ENCODE results near the gene FRS2.

The FRS2 gene

DNA sequence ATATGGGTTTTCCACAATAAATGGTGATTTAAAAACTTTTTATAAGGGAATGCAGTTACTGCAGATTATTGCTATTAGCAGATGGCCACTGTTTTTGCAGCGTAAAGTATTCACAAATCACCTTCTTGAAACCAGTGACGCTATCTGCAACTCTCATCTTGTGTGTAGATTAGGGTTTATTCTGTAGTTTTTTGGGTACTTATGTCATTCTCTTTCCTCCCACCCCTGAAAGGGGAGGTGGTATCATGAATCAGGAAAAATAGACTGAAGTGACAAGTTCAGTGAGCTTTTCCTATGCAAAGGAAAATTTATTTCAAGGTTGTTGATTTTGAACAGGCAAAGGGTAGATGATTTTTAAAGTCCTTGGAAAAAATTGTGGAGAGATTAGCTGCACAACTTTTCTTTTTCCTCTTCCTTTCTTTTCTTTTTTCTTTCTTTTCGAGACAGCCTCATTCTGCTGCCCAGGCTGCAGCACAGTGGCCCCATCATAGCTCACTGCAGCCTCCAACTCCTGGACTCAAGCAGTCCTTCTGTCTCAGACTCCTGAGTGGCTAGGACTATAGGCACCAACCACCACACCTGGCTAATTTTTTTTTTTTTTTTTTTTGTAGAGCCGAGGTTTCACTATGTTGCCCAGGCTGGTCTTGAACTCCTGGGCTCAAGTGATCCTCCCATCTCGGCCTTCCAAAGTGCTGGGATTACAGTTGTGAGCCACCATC lies 1.6 kb downstream of the FRS2 start:
- TF ChIP-seq, protein P1, sequence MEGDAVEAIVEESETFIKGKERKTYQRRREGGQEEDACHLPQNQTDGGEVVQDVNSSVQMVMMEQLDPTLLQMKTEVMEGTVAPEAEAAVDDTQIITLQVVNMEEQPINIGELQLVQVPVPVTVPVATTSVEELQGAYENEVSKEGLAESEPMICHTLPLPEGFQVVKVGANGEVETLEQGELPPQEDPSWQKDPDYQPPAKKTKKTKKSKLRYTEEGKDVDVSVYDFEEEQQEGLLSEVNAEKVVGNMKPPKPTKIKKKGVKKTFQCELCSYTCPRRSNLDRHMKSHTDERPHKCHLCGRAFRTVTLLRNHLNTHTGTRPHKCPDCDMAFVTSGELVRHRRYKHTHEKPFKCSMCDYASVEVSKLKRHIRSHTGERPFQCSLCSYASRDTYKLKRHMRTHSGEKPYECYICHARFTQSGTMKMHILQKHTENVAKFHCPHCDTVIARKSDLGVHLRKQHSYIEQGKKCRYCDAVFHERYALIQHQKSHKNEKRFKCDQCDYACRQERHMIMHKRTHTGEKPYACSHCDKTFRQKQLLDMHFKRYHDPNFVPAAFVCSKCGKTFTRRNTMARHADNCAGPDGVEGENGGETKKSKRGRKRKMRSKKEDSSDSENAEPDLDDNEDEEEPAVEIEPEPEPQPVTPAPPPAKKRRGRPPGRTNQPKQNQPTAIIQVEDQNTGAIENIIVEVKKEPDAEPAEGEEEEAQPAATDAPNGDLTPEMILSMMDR (IDR thresholded peaks at IDR 0.05; ENCODE audit: insufficient read depth, low read depth, low read length, missing control alignments), result no peak
- H3K4me3 ChIP-seq (ENCODE audit: low read length), result peak overlapping the region; percentile 91
- no peak for DNase-seq (ENCODE audit: low read depth)

DNA sequence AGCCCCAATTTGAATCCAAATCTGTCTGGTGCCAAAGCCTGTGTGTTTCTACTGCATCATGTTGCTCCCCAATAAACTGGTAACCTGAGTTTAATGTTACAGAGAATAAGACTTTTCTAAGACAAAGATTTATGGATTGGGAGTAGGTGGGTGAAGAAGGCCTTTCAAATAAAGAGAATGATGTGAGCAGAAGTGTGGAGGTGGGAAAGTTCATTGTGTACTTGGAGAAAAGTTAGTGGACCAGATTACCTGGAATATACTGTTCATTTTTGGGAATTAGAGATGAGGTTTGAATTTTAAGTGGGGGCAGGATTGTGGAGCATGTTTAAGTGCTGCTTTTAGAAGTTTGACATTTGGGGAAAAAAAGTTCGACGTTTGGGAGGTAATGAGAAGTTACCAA lies 3.1 kb downstream of the FRS2 start:
- no peak for DNase-seq (ENCODE audit: low read depth)
- no peak overlapping the region for H3K4me3 ChIP-seq (ENCODE audit: low read length)
- TF ChIP-seq, protein P1 (IDR thresholded peaks at IDR 0.05; ENCODE audit: insufficient read depth, low read depth, low read length, missing control alignments), result no peak

DNA sequence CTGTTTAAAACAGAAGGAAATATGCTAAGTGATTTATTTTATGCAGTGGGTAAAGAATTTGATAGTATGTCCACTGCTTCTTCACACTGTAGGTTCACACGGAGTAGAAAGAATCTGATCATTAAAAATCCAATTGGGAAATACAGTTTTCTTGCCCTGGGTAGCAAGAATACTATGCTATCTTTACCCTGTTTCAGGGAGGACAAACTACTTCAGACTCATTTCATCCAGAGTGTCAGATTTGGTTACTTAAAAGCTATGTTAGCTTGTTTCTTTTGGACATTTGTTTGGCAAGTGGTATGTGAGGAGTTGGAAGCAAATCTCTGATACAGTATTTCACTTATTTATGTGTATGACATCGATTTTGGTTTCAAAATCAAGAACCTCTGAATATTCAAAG lies 4.3 kb downstream of the FRS2 start:
- no peak overlapping the region for H3K4me3 ChIP-seq (ENCODE audit: low read length)
- no peak for DNase-seq (ENCODE audit: low read depth)
- TF ChIP-seq, protein P1 (IDR thresholded peaks at IDR 0.05; ENCODE audit: insufficient read depth, low read depth, low read length, missing control alignments), result no peak

DNA sequence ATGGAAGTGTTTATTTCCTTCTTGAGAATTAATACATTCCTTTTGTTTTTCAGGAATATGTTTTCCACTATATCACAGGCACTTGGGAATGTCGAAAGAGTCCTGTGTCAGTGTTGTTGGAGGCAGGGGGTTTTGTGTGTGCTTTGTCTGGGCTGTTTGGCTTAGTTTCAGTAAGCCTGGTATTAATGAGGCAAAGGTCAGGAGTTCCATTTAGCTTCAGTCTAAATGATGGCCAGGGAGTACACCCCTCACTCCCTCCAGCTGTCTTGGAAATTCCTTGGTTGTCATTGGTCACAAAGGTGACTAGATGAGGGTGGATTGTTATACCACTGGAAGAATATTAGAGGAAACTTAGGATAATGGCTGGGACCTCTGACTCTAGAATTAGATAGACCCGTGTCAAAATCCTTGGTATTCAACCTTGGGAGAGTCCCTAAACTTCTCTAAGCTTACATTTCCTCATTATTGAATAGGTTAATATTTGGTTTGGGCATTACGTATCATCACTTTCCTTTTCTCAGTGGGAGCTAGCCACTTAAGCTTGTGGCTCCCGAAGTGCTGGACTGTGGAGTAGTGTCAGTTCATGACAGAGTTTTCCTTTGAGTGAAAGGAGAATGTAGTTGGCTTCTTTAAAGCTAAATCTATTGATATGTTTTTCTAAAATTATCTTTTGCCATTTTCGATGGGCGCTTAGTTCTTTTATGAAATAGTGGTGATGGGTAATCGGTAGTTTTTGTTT lies 5.2 kb downstream of the FRS2 start:
- no peak overlapping the region for H3K4me3 ChIP-seq (ENCODE audit: low read length)

DNA sequence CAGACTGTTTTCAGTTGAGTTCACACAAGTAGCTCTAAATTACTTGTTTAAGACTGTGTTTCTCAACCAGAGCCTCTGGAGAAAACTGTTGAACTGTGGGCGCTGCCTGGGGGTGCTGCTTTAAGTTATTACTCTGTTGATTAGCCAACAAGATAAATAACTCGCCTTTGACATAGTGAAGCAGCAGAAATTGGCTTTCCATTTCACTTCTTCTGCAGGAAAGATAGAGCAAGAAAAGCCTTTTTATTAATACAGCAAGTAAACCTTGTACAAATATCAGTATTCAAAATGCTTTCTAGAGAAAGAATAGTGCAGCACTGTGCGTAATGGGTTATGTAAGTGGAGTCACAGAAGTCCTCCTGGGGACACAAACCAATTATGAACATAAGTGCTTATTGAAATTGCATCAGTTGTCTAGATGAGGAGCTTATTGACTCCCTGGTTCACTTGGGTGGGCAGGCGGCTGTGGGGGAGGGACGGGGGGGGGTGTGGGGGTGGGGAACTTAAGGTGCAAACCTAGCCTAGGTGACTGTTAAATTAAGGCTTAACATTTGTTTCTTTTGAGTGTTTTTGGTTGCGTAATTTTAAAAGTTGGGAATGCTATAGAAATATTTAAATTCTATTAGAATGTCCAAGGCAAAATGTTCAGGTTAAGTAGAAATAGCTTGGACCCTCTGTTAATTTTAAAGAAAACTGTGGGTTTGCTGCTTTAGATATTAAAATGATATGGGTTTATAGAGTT lies 6.3 kb downstream of the FRS2 start:
- no peak for DNase-seq (ENCODE audit: low read depth)
- TF ChIP-seq, protein P1 (IDR thresholded peaks at IDR 0.05; ENCODE audit: insufficient read depth, low read depth, low read length, missing control alignments), result no peak
- H3K4me3 ChIP-seq (ENCODE audit: low read length), result no peak overlapping the region

More for the DNA sequence above, 5.2 kb downstream of the FRS2 start:
- TF ChIP-seq, protein P1 (IDR thresholded peaks at IDR 0.05; ENCODE audit: insufficient read depth, low read depth, low read length, missing control alignments), result no peak
- no peak for DNase-seq (ENCODE audit: low read depth)

DNA sequence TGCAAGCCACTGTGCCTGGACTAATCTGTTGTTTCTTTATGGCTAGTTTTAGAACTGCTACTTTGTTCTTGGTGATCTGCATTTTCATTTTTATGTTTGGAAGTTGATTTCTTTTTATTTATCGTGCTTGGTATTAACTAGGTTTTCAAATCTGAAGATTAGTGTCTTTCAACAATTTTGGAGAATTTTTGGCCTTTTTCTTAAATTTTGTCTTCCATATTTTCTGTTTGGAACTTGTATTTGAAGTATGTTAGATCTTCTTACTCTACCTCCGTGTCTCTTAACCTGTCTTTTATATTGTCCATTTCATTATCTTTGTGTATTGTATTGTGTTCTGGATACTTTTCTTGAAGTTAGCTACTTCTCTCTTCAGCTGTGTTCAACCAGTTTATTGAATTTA lies 9.5 kb downstream of the FRS2 start:
- TF ChIP-seq, protein P1 (IDR thresholded peaks at IDR 0.05; ENCODE audit: insufficient read depth, low read depth, low read length, missing control alignments), result no peak
- no peak for DNase-seq (ENCODE audit: low read depth)

More for the DNA sequence above, 9.5 kb downstream of the FRS2 start:
- no peak overlapping the region for H3K4me3 ChIP-seq (ENCODE audit: low read length)
